Measurements from ENCODE around the gene CARMIL1.

CARMIL1 gene

DNA sequence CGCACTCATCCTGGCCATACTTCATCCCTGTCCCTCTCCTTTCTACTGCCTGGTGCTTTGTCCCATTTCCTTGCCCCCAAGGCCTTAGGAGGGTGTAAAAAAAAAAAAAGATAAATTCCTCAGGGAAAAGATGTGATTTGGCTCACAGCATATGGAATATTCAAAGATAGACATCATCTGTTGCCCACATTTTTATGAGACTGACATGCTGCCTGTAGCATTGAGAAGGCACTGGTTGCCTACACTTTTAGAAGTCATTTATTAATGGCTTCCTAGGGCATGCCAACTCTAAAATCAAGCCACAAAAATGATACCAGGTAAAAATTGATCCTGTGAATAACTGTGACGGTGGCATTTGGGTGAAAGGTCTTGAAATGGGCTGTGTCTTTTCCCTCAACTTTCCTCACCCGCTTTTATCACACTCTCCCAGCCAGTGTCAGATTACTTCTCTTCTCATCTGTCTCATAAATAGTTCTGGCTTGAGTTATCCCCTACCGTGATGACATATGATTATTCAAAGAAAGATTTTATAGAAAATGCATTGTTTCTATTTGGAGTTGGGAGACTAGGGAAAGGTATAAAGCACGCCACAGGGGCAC is 139.4 kb downstream of the CARMIL1 start:
- TF ChIP-seq FOXM1 (IDR thresholded peaks at IDR 0.05; ENCODE audit: borderline replicate concordance) = no peak
- TF ChIP-seq, protein P1, sequence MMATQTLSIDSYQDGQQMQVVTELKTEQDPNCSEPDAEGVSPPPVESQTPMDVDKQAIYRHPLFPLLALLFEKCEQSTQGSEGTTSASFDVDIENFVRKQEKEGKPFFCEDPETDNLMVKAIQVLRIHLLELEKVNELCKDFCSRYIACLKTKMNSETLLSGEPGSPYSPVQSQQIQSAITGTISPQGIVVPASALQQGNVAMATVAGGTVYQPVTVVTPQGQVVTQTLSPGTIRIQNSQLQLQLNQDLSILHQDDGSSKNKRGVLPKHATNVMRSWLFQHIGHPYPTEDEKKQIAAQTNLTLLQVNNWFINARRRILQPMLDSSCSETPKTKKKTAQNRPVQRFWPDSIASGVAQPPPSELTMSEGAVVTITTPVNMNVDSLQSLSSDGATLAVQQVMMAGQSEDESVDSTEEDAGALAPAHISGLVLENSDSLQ (IDR thresholded peaks at IDR 0.05) = peak; percentile 74
- TF ChIP-seq LEF1 (IDR thresholded peaks at IDR 0.05; ENCODE audit: borderline replicate concordance) = no peak
- TF ChIP-seq ARNT (IDR thresholded peaks at IDR 0.05) = no peak
- ChIA-PET CTCF (no interaction called here), POLR2A (interaction anchor here (1.6 kb wide), 1 partner anchor 139 kb away, joined by 5 read pairs; the partner anchor contains the start of gene CARMIL1)
- peak; percentile 28 for DNase-seq (ENCODE audit: extremely low spot score)

DNA sequence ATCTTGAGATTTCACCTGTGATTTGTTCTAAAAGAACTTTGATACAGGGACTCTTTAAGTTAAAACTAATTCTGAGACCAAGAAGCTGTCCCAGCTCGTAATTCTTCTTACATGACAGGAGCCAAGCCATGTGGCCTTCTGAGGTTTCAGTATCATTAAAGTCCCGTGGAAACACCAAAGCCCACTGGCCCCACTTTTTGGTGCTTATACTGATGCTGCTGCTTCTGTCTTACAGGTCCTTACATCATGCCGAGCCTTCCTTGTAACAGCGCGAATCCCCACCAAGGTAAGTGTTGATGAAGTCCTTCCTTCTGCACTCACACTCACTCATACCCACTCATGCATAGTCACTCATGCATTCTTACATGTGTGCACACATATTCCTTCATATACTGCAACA is 140.7 kb downstream of the CARMIL1 start:
- ChIA-PET CTCF (interaction anchor here (0.9 kb wide), 1 partner anchor 154 kb away, joined by 3 read pairs; no protein-coding TSS in a partner anchor), POLR2A (no interaction called here)
- TF ChIP-seq HDGF (IDR thresholded peaks at IDR 0.05; ENCODE audit: borderline replicate concordance) (no peak), ZNF384 (IDR thresholded peaks at IDR 0.05) (no peak), ELF4 (IDR thresholded peaks at IDR 0.05) (no peak), TARDBP (IDR thresholded peaks at IDR 0.05) (no peak), BHLHE40 (IDR thresholded peaks at IDR 0.05; ENCODE audit: borderline replicate concordance) (no peak), L3MBTL2 (conservative IDR thresholded peaks at IDR 0.05) (no peak), NFRKB (IDR thresholded peaks at IDR 0.05) (no peak), ARNT (IDR thresholded peaks at IDR 0.05) (no peak), SP1 (IDR thresholded peaks at IDR 0.05) (no peak), SUZ12 (IDR thresholded peaks at IDR 0.05) (no peak), FOXA1 (IDR thresholded peaks at IDR 0.05) (no peak), FOXK2 (IDR thresholded peaks at IDR 0.05) (no peak), CTBP1 (IDR thresholded peaks at IDR 0.05; ENCODE audit: borderline replicate concordance) (no peak), FOXM1 (IDR thresholded peaks at IDR 0.05; ENCODE audit: borderline replicate concordance) (no peak), LEF1 (IDR thresholded peaks at IDR 0.05; ENCODE audit: borderline replicate concordance) (no peak)
- TF ChIP-seq, protein P1 (IDR thresholded peaks at IDR 0.05) = no peak
- no peak for DNase-seq (ENCODE audit: extremely low spot score)

DNA sequence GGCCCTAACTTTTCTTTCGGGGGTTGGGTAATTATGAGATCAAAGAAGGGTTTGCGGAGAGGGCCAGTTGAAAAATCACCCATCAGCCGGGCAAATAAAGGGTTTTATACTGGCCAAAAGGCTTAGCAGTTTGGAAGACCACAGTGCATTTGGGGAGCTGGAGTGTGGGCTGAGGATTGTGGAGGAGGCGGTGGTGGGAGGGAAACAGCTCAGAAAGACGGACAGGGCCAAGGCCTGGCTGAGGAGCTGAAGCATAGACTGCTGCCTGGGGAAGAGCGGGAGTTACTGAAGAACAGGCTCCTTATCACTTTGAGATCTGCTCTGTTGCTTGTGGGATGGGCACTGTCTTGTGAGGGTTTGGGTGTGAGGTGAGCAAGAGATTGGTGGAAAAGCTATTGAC is 144.2 kb downstream of the CARMIL1 start:
- no peak for DNase-seq (ENCODE audit: extremely low spot score)
- POLR2A ChIA-PET = no interaction called here
- CTCF ChIA-PET = no interaction called here

DNA sequence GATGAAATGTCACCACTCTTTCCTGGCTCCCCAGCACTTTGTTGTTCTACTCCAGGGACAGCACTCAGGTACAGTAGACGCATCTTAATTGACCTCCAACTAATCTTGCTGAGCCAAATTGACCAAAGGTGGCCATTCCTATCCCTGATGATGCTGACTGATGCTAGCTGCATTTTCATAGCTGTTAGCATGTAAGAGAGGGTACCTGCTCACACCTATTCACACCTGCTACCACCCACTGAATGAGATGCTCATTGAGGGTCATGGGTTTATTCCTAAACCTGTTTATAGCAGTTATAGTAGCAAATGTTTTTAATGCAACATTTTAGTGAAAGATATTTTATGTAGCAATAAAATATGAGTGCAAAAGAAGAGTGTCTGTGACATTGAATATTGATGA is 145.1 kb downstream of the CARMIL1 start:
- ChIA-PET POLR2A (no interaction called here), CTCF (no interaction called here)
- no peak for DNase-seq (ENCODE audit: extremely low spot score)
- no peak for TF ChIP-seq FOXK2 (IDR thresholded peaks at IDR 0.05)

More for the DNA sequence above, 144.2 kb downstream of the CARMIL1 start:
- TF ChIP-seq SP1 (IDR thresholded peaks at IDR 0.05) (no peak), FOXK2 (IDR thresholded peaks at IDR 0.05) (no peak), BHLHE40 (IDR thresholded peaks at IDR 0.05; ENCODE audit: borderline replicate concordance) (no peak), FOXM1 (IDR thresholded peaks at IDR 0.05; ENCODE audit: borderline replicate concordance) (no peak), ELF4 (IDR thresholded peaks at IDR 0.05) (no peak), NFRKB (IDR thresholded peaks at IDR 0.05) (no peak), L3MBTL2 (conservative IDR thresholded peaks at IDR 0.05) (no peak), SUZ12 (IDR thresholded peaks at IDR 0.05) (no peak), LEF1 (IDR thresholded peaks at IDR 0.05; ENCODE audit: borderline replicate concordance) (no peak), TARDBP (IDR thresholded peaks at IDR 0.05) (no peak), CTBP1 (IDR thresholded peaks at IDR 0.05; ENCODE audit: borderline replicate concordance) (no peak), ARNT (IDR thresholded peaks at IDR 0.05) (no peak), ZNF384 (IDR thresholded peaks at IDR 0.05) (no peak)

DNA sequence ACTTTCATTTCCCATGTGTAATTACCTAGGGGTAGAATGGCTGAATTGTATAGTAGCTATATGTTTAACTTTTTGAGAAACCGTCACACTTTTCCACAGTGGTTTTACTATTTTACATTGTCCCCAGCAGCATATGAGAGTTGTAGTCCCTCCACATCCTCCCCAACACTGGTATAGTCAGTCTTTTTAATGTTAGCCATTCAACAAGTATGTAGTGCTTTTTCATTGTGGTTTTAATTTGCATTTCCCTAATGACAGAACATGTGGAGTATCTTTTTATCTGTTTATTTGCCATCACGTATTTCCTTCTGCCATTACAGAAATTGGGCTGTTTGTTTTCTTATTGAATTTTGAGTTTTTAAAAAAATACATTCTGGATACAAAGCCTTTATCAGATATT is 148.4 kb downstream of the CARMIL1 start:
- ChIA-PET POLR2A (no interaction called here), CTCF (no interaction called here)
- TF ChIP-seq SP1 (IDR thresholded peaks at IDR 0.05) (no peak), FOXA1 (IDR thresholded peaks at IDR 0.05) (no peak), TARDBP (IDR thresholded peaks at IDR 0.05) (no peak), FOXK2 (IDR thresholded peaks at IDR 0.05) (no peak)
- TF ChIP-seq, protein P1 (IDR thresholded peaks at IDR 0.05) = no peak

DNA sequence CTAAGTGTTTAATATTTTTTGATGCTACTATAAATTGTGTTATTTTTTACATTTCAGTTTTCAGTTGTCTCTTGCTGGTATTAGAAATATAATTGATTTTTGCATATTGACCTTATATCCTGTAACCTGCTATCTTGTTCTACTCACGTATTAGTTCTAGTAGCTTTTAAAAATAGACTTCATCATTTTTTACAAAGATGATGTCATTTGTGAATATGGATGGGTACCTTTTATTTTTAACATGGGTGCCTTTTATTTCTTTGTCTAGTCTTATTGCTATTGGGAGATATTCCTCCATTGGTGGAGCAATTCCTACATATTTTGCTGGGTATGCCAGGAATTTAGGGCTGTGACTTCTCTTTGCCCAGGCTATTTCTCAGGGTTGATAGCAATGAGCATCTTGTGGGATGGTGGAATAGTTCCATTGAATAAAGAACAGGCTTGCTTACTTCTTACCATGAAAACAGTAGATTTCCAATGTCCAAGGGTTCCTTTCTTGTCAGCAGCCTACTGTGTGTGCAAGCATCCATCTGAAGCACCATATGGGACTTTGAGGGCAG is 149.7 kb downstream of the CARMIL1 start:
- CTCF ChIA-PET = no interaction called here

More for the DNA sequence above, 148.4 kb downstream of the CARMIL1 start:
- DNase-seq (ENCODE audit: extremely low spot score) = no peak

More for the DNA sequence above, 149.7 kb downstream of the CARMIL1 start:
- DNase-seq (ENCODE audit: extremely low spot score) = no peak
- POLR2A ChIA-PET = no interaction called here
- no peak for TF ChIP-seq HDGF (IDR thresholded peaks at IDR 0.05; ENCODE audit: borderline replicate concordance)
- no peak for TF ChIP-seq SP1 (IDR thresholded peaks at IDR 0.05)
- no peak for TF ChIP-seq ARNT (IDR thresholded peaks at IDR 0.05)
- no peak for TF ChIP-seq NFRKB (IDR thresholded peaks at IDR 0.05)

All from HEK293T (cell line).